Large intestine (tissue), 3 donors: ENCODE data around the gene ADCY6. TPM values are rescaled to one million over a fixed set of nuclear protein-coding genes. Genes with fewer than 3 reads are reported as not detected.
A peak's percentile ranks its signal among the peaks of the same experiment; 100 is the strongest.
"Not testable (repeated sequence)": the region's sequence is repeated elsewhere in the genome, so short reads cannot be mapped to it uniquely, and the experiment has no call there.

Source experiments
- DNase-seq, 2 donors: peaks; one replicate each; pipeline versions ENCODE4 v3.0.0 to v3.0.0-alpha.2; 2013
- H3K27ac ChIP-seq: one replicate; pipeline ENCODE4 v1.5.1; 2013; ENCODE audit warnings: low read length
- H3K27me3 ChIP-seq: 2 replicates; pipeline ENCODE4 v1.6.1; 2013; ENCODE audit warnings: low read length; ENCODE audit not compliant: control insufficient read depth, insufficient read depth
- H3K36me3 ChIP-seq: 2 replicates; pipeline ENCODE4 v1.6.1; 2013; ENCODE audit warnings: low read length; ENCODE audit not compliant: control insufficient read depth, insufficient read depth
- H3K4me1 ChIP-seq: one replicate; pipeline ENCODE4 v1.6.1; 2013; ENCODE audit warnings: low read length; ENCODE audit not compliant: control insufficient read depth, insufficient read depth
- H3K4me3 ChIP-seq: one replicate; pipeline ENCODE4 v1.5.1; 2013; ENCODE audit warnings: low read length
- H3K9me3 ChIP-seq: one replicate; pipeline ENCODE4 v1.6.1; 2013; ENCODE audit warnings: mild to moderate bottlenecking, low read depth, low read length, moderate library complexity; ENCODE audit not compliant: control insufficient read depth
- whole genome bisulfite sequencing: methylation state at CpG from one replicate; pipeline ENCODE4 v1.1.5; 2013; ENCODE audit warnings: low lambda C conversion rate; ENCODE audit not compliant: insufficient coverage; 5-methylcytosine and 5-hydroxymethylcytosine counted together
- polyA plus RNA-seq: library from polyadenylated mRNA; unstranded; fragments of 120-200 nt; gene quantifications from one replicate; pipeline ENCODE4 v1.2.1, GENCODE V29; 2013

The ADCY6 gene
- polyA plus RNA-seq, 1 donor, result 54.2 TPM

DNA sequence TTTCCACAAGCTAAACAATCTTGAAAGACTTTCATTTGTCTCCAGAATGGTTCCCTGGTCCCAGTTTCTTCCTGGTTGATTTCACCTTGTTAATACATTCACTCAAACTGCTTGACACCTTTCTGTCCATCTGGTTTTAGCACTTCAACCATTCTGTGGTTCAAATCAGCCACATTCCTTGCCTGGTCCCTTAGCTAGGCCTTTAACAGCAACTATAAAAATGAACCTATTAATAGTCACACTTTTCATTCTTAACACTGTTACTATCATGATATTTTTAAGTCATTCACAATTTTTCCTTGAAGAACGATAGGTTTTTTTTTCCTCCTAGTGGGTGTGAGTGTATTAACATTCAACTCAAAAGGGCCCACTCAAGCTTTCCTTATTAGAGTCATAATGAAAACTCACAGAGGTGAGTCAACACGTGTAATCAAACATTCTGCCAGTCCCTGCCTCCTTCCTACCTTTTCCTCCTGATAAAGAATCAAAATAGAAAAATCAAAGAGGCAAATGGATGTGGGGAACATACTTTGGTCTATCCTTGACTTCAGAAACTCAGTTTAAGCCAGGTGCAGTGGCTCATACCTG, 38.0 kb downstream of the ADCY6 start:
- Histone ChIP-seq H3K27me3 (no peaks in the 10 kb centered on the region), H3K27ac (no peak overlapping the region), H3K36me3 (no peaks in the 10 kb centered on the region), H3K4me1 (no peaks in the 10 kb centered on the region), H3K9me3 (no peaks in the 10 kb centered on the region), H3K4me3 (no peak overlapping the region)
- no peak for DNase-seq
- 60% methylated on average over 2 of the region's 2 CpGs for WGBS

GRCh38 chr12:48750215-48750614, 38.7 kb downstream of the ADCY6 start:
- H3K27ac ChIP-seq, result no peak overlapping the region
- DNase-seq, result no peak
- no peaks in the 10 kb centered on the region for H3K9me3 ChIP-seq
- WGBS, result no CpG with 5 or more reads among the region's 1 CpG
- no peaks in the 10 kb centered on the region for H3K4me1 ChIP-seq
- H3K4me3 ChIP-seq, result no peak overlapping the region
- H3K36me3 ChIP-seq, result no peaks in the 10 kb centered on the region
- no peaks in the 10 kb centered on the region for H3K27me3 ChIP-seq

- 100% methylated on average over 1 of the region's 9 CpGs for WGBS
- no peaks in the 10 kb centered on the region for H3K4me1 ChIP-seq
- no peak for DNase-seq
- no peaks in the 10 kb centered on the region for H3K9me3 ChIP-seq
- H3K27ac ChIP-seq, result no peak overlapping the region
- H3K27me3 ChIP-seq, result peaks cover 6% of the 10 kb centered on the region
- no peak overlapping the region for H3K4me3 ChIP-seq
- no peaks in the 10 kb centered on the region for H3K36me3 ChIP-seq
These were observed 44.5 kb downstream of the ADCY6 start for GRCh38 chr12:48744251-48745008.

GRCh38 chr12:48739618-48740269, 49.1 kb downstream of the ADCY6 start:
- Histone ChIP-seq H3K27me3 (peaks cover 6% of the 10 kb centered on the region), H3K36me3 (no peaks in the 10 kb centered on the region), H3K4me3 (no peak overlapping the region), H3K4me1 (no peaks in the 10 kb centered on the region), H3K9me3 (no peaks in the 10 kb centered on the region), H3K27ac (no peak overlapping the region)
- WGBS, result no CpG with 5 or more reads among the region's 5 CpGs
- DNase-seq, result no peak

DNA sequence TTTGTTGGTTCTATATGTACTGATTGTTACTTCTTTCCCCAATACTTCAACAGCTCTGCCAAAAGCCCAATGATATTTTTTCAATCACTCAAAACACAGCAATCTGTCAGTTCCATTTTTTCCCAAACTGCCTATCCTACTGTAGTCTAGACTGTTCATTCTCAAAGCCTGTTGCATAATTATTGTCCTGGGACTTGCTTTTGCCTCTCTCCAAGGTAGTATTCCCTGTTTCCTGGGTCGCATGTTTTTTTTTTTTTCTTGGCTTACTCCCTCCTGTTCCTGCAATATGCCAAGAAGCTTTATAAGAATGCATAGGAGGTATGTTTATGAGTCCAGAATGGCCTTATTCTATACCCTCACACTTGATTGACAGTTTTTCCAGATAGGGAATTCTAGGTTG, 52.4 kb downstream of the ADCY6 start:
- Histone ChIP-seq H3K27ac (no peak overlapping the region), H3K27me3 (peaks cover 6% of the 10 kb centered on the region), H3K4me3 (no peak overlapping the region), H3K36me3 (no peaks in the 10 kb centered on the region), H3K4me1 (no peaks in the 10 kb centered on the region), H3K9me3 (no peaks in the 10 kb centered on the region)
- DNase-seq, result no peak
- no CpG with 5 or more reads among the region's 1 CpG for WGBS

- Histone ChIP-seq H3K9me3 (peaks cover 1% of the 10 kb centered on the region), H3K27me3 (no peaks in the 10 kb centered on the region), H3K27ac (no peak overlapping the region), H3K36me3 (no peaks in the 10 kb centered on the region), H3K4me3 (no peak overlapping the region), H3K4me1 (no peaks in the 10 kb centered on the region)
- no peak for DNase-seq
- no CpG with 5 or more reads among the region's 5 CpGs for WGBS
These were observed 60.1 kb downstream of the ADCY6 start for GRCh38 chr12:48728807-48729206.

GRCh38 chr12:48720737-48721136, 68.2 kb downstream of the ADCY6 start:
- not testable (repeated sequence) for H3K36me3 ChIP-seq, DNase-seq, H3K9me3 ChIP-seq, H3K27me3 ChIP-seq, H3K4me3 ChIP-seq, H3K27ac ChIP-seq, H3K4me1 ChIP-seq
- WGBS, result no CpG with 5 or more reads among the region's 1 CpG

GRCh38 chr12:48720171-48720570, 68.7 kb downstream of the ADCY6 start:
- not testable (repeated sequence) for H3K27me3 ChIP-seq, H3K4me3 ChIP-seq, H3K4me1 ChIP-seq, H3K9me3 ChIP-seq, H3K36me3 ChIP-seq, H3K27ac ChIP-seq, DNase-seq
- WGBS, result 63% methylated on average over 1 of the region's 2 CpGs

DNA sequence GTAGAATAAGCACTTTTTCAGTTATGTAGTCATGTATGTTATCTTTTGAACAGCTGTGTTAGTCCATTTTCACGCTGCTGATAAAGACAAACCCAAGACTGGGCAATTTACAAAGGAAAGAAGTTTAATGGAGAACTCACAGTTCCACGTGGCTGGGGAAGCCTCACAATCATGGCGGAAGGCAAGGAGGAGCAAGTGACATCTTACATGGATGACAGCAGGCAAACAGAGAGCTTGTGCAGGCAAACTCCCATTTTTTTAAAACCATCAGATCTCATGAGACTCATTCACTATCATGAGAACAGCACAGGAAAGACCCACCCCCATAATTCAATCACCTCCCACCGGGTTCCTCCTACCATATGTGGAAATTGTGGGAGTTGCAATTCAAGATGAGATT, 69.9 kb downstream of the ADCY6 start:
- H3K27me3 ChIP-seq, DNase-seq: not testable (repeated sequence)
- no CpG with 5 or more reads among the region's 4 CpGs for WGBS

DNA sequence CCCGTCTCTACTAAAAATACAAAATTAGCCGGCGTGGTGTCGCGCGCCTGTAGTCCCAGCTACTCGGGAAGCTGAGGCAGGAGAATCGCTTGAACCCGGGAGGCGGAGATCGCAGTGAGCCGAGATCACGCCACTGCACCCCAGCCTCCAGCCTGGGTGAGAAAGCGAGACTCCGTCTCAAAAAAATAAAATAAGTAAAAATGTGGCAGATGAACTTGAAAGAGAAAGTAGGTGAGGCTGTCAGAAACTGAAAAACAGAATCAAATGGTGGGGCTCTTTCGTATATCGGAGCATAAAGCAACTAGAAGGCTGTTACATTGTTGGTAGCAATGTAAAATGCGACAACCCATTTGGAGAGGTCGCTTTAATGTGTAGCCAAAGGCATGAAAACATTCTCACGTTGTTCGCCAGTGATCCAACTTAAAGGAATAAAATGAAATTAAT, 71.6 kb downstream of the ADCY6 start:
- peaks cover 8% of the 10 kb centered on the region for H3K36me3 ChIP-seq
- peak overlapping the region; percentile 93 for H3K27ac ChIP-seq
- 20% methylated on average over 2 of the region's 21 CpGs for WGBS
- H3K27me3 ChIP-seq, result no peaks in the 10 kb centered on the region
- H3K4me1 ChIP-seq, result peaks cover 6% of the 10 kb centered on the region
- H3K9me3 ChIP-seq, result no peaks in the 10 kb centered on the region
- peak overlapping the region; percentile 85 for H3K4me3 ChIP-seq
- DNase-seq, result peak in 1 of 2 donors; percentile 18

More for the DNA sequence above, 69.9 kb downstream of the ADCY6 start:
- H3K9me3 ChIP-seq, H3K4me1 ChIP-seq, H3K36me3 ChIP-seq, H3K4me3 ChIP-seq, H3K27ac ChIP-seq: not testable (repeated sequence)
